HCT116 (cell line): Measurements from ENCODE around the gene PRR15L. TPM values are rescaled to one million over a fixed set of nuclear protein-coding genes. Genes with fewer than 3 reads are reported as not detected.

Source experiments
- ATAC-seq: fragments of 200-7000 bp; cut with Tn5 transposase; 2 replicates; pipeline ENCODE4 v1.9.1; 2020; ENCODE audit warnings: mild to moderate bottlenecking, moderate library complexity
- BruUV-seq: library from RNA; stranded (reverse); fragments of 400-500 nt; replicated peaks from 2 replicates; lab custom pipeline; 2021; lab: Mats Ljungman, UMichigan
- CTCF ChIA-PET: fragments of 300-600 bp; sonication (Branson Sonifier 250); formaldehyde crosslinking; loops from one replicate; lab custom pipeline; 2021; ENCODE audit warnings: antibody characterized with exemption; lab: Charles Lee
- POLR2A ChIA-PET: fragments of 300-600, 350-600 bp; sonication (Branson Sonifier 250); formaldehyde crosslinking; loops from one replicate; lab custom pipeline; 2021; ENCODE audit warnings: antibody characterized with exemption; lab: Charles Lee
- RAD21 ChIA-PET, 2 experiments: fragments of 300-600 bp; sonication (Branson Sonifier 250); formaldehyde crosslinking; loops; one replicate each; lab custom pipeline; 2023; ENCODE audit warnings: low total read pairs in 2 of 2; ENCODE audit not compliant: uncharacterized antibody in 2 of 2, unreplicated experiment in 2 of 2, low non-redundant PET in 1 of 2; lab: Charles Lee
- DNase-seq: peaks from one replicate; pipeline ENCODE4 v3.0.0-alpha.2; 2010; ENCODE audit warnings: low read depth, low spot score
- H2AFZ ChIP-seq: fragments of 200-600 bp; shearing (Covaris generic), sonication (generic); 2 replicates; pipeline ENCODE4 v1.6.1; 2017; ENCODE audit warnings: low read depth, mixed run types, mixed read lengths, antibody characterized with exemption, low read length; ENCODE audit not compliant: poor library complexity, severe bottlenecking
- H3K27ac ChIP-seq: 2 replicates; pipeline ENCODE4 v1.5.1; 2012; ENCODE audit warnings: low read depth, low read length
- H3K27me3 ChIP-seq: fragments of 200-600 bp; sonication (generic); 2 replicates; pipeline ENCODE4 v1.6.1; 2016; ENCODE audit warnings: mixed run types, low read length, mixed read lengths; ENCODE audit not compliant: insufficient read depth
- H3K36me3 ChIP-seq, 2 experiments: fragments of 200-500 bp in 1 of 2; fragments of 200-600 bp in 1 of 2; sonication (Bioruptor generic) in 1 of 2; sonication (generic) in 1 of 2; 2 replicates each; pipeline versions ENCODE4 v1.5.1 to v1.6.1; 2014 to 2016; ENCODE audit warnings: low read length in 2 of 2, inconsistent platforms in 1 of 2, mixed read lengths in 1 of 2, mixed run types in 1 of 2; ENCODE audit not compliant: insufficient read depth in 2 of 2, control insufficient read depth in 1 of 2
- H3K4me1 ChIP-seq, 2 experiments: fragments of 200-600 bp in 1 of 2; sonication (generic) in 1 of 2; 2 replicates each; pipeline versions ENCODE4 v1.5.1 to v1.6.1; 2012 to 2017; ENCODE audit warnings: low read length in 2 of 2, inconsistent platforms in 1 of 2, mild to moderate bottlenecking in 1 of 2, mixed read lengths in 1 of 2, mixed run types in 1 of 2, moderate library complexity in 1 of 2; ENCODE audit not compliant: insufficient read depth in 2 of 2, control insufficient read depth in 1 of 2
- H3K4me2 ChIP-seq: fragments of 200-600 bp; sonication (generic); 2 replicates; pipeline ENCODE4 v1.6.1; 2017; ENCODE audit warnings: mixed run types, low read length, mixed read lengths
- H3K4me3 ChIP-seq, 2 experiments: fragments of 200-600 bp in 1 of 2; sonication (generic) in 1 of 2; replicated peaks in 1 of 2; 2 replicates each; pipeline ENCODE4 v1.5.1; 2011 to 2016; ENCODE audit warnings: low read length in 2 of 2, control low read depth in 1 of 2, low read depth in 1 of 2, mild to moderate bottlenecking in 1 of 2, mixed read lengths in 1 of 2, mixed run types in 1 of 2
- H3K79me2 ChIP-seq: fragments of 200-600 bp; sonication (generic); 2 replicates; pipeline ENCODE4 v1.6.1; 2017; ENCODE audit warnings: mild to moderate bottlenecking, mixed run types, low read length, moderate library complexity, mixed read lengths; ENCODE audit not compliant: insufficient read depth
- H3K9ac ChIP-seq: fragments of 200-600 bp; sonication (generic); 2 replicates; pipeline ENCODE4 v1.6.1; 2016; ENCODE audit warnings: low read length, mixed read lengths
- H3K9me2 ChIP-seq: fragments of 200-600 bp; sonication (generic), shearing (Covaris generic); 2 replicates; pipeline ENCODE4 v1.6.1; 2017; ENCODE audit warnings: mixed run types, mild to moderate bottlenecking, moderate library complexity; ENCODE audit not compliant: insufficient read depth
- H3K9me3 ChIP-seq, 2 experiments: fragments of 200-500 bp in 1 of 2; fragments of 200-600 bp in 1 of 2; sonication (Bioruptor generic) in 1 of 2; sonication (generic) in 1 of 2; 2 replicates each; pipeline ENCODE4 v1.6.1; 2014 to 2017; ENCODE audit warnings: low read length in 2 of 2, mixed read lengths in 2 of 2, inconsistent platforms in 1 of 2, low read depth in 1 of 2, mild to moderate bottlenecking in 1 of 2, mixed run types in 1 of 2, moderate library complexity in 1 of 2; ENCODE audit not compliant: control insufficient read depth in 1 of 2, insufficient read depth in 1 of 2
- H4K20me1 ChIP-seq: fragments of 200-600 bp; sonication (generic), shearing (Covaris generic); 2 replicates; pipeline ENCODE4 v1.6.1; 2017; ENCODE audit warnings: mixed run types, mild to moderate bottlenecking, moderate library complexity; ENCODE audit not compliant: insufficient read depth
- CBX3 ChIP-seq: IDR thresholded peaks from 2 replicates; pipeline ENCODE4 v1.6.1; 2012; ENCODE audit warnings: low read depth
- EGR1 ChIP-seq: IDR thresholded peaks from 2 replicates; pipeline ENCODE4 v1.6.1; 2012; ENCODE audit warnings: low read depth
- ELF1 ChIP-seq: IDR thresholded peaks from 2 replicates; pipeline ENCODE4 v1.6.1; 2012; ENCODE audit warnings: low read depth, borderline replicate concordance
- EZH2phosphoT487 ChIP-seq: fragments of 200-600 bp; IDR thresholded peaks from 2 replicates; pipeline ENCODE4 v1.6.1; 2018; ENCODE audit warnings: antibody characterized with exemption, borderline replicate concordance
- RAD21 ChIP-seq: IDR thresholded peaks from 2 replicates; pipeline ENCODE4 v1.6.1; 2012; ENCODE audit warnings: low read depth, mild to moderate bottlenecking
- SIN3A ChIP-seq: IDR thresholded peaks from 2 replicates; pipeline ENCODE4 v1.6.1; 2012; ENCODE audit warnings: low read depth
- SP1 ChIP-seq: IDR thresholded peaks from 2 replicates; pipeline ENCODE4 v1.6.1; 2012; ENCODE audit warnings: low read depth
- ZNF274 ChIP-seq: fragments of 200-500 bp; sonication (Bioruptor generic); IDR thresholded peaks from 2 replicates; pipeline ENCODE4 v1.6.1; 2014; ENCODE audit warnings: mild to moderate bottlenecking, low read depth, low read length, inconsistent platforms
- intact Hi-C: fragments of 100-400 bp; cut with micrococcal nuclease; formaldehyde crosslinking; loops from 2 replicates; pipeline ENCODE4 v1.10.0; 2022
- total RNA-seq: library from RNA; stranded (reverse); gene quantifications from one replicate; pipeline ENCODE4 v1.2.1, GENCODE V29; 2021; ENCODE audit not compliant: unreplicated experiment
- TF ChIP-seq, protein P1 (sequence below), 3 experiments: fragments of 200-600 bp in 1 of 3; sonication (generic) in 1 of 3; IDR thresholded peaks in 2 of 3; conservative IDR thresholded peaks in 1 of 3; 2 replicates each; pipeline ENCODE4 v1.5.1; 2012 to 2017; ENCODE audit warnings: low read depth in 2 of 3, low read length in 2 of 3, antibody characterized with exemption in 1 of 3, borderline replicate concordance in 1 of 3, control low read depth in 1 of 3, mild to moderate bottlenecking in 1 of 3, mixed read lengths in 1 of 3, mixed run types in 1 of 3, moderate library complexity in 1 of 3; ENCODE audit not compliant: insufficient read depth in 1 of 3

PRR15L gene
- total RNA-seq, 1 experiment from 2014 or later: 0.34 TPM

DNA sequence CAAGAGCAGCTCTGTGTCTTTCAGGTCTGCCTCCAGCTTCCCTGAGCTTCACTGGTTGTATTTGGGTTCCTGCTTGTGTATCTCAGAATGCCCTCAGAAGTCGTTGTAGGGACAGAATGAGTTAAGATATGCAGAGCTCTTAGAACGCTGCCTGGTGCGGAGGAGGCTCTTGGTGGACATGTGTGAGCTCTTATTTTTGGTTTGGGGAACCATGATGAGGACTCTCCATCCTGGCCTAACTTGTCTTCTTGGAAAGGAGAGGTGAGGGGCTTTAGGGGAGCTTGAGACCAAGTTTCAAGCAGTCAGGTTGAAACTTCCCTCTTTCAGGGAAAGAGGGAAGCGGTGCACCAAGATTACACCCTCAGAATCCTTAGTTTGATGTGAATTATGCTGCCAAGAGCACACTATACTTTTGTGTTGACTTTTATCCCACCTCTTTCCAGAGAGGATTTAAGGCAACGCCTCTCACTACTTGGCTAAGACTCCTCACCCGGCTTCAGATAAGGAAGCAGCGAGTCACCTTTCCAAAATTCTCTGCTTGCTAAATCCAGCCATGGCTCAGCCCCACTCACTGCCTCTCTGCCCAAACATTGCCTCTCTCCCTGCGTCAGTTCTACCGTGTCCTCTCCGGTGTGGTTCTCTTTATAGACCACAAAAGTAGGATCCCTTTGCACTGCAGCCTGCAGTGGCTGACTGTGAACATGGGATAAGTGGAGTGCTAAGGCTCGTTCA lies 26.0 kb upstream of the PRR15L start:
- RAD21 ChIA-PET: no interaction called here
- Histone ChIP-seq H3K27ac (no peak overlapping the region), H3K4me2 (no peak overlapping the region), H3K79me2 (no peaks in the 10 kb centered on the region), H4K20me1 (no peaks in the 10 kb centered on the region), H3K9me2 (no peaks in the 10 kb centered on the region), H3K4me1 (no peaks in the 10 kb centered on the region), H3K27me3 (no peaks in the 10 kb centered on the region), H3K9me3 (no peaks in the 10 kb centered on the region), H3K4me3 (no peak overlapping the region), H2AFZ (no peak overlapping the region), H3K9ac (no peak overlapping the region), H3K36me3 (peaks cover 38 to 39% of the 10 kb centered on the region in 2 experiments)
- TF ChIP-seq ELF1: no peak
- TF ChIP-seq SIN3A: no peak
- POLR2A ChIA-PET: interaction anchor here (1.4 kb wide), 1 partner anchor 13 kb away, joined by 4 read pairs; no protein-coding TSS in a partner anchor
- CTCF ChIA-PET: no interaction called here
- ATAC-seq: no peak
- intact Hi-C loops: no loop called here
- no peak for DNase-seq
- BruUV-seq: no TSS peak

DNA sequence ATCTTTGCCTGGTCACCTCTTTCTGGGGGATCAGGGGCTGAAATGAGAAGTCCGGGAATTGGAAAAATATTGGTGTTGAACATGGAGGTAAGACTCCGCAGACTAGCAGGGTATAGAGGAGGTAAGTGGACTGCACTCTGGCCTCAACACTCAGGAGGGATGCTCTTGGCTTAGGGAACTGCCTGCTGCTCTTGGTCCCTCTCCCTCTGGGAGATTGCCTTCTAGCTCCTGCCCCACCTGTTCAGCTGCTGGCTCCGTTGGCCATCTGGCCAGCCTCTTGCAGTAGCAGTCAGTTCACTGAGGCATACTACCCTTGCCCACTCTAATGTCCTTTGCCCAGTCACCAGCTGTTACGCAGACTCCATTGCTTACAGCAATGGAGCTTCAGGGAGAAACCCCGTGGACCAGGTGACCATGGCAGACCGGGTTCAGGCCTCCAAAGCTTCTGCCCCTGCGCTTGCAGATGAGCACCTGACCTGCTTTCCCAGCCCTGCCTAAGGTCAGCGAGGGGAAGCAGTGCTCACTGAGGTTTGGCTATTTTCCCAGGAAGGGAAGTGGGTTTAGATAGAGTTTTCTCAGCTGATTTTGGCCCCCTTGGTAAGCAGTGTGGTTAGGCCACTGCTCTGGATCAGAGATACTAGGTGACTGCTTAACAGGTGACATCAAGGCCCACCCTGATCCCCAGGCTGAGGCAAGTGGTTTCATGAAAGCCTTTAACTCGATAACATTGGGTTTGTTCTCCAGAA lies 25.1 kb upstream of the PRR15L start:
- Histone ChIP-seq H3K9me3 (no peaks in the 10 kb centered on the region), H3K27me3 (no peaks in the 10 kb centered on the region), H3K9me2 (no peaks in the 10 kb centered on the region), H3K4me1 (no peaks in the 10 kb centered on the region), H3K4me2 (no peak overlapping the region), H2AFZ (no peak overlapping the region), H4K20me1 (no peaks in the 10 kb centered on the region), H3K27ac (no peak overlapping the region), H3K36me3 (peaks cover 40 to 44% of the 10 kb centered on the region in 2 experiments), H3K9ac (no peak overlapping the region), H3K79me2 (no peaks in the 10 kb centered on the region), H3K4me3 (no peak overlapping the region)
- ChIA-PET POLR2A (interaction anchor here (1.4 kb wide), 1 partner anchor 13 kb away, joined by 4 read pairs; no protein-coding TSS in a partner anchor), CTCF (interaction anchor here (5.5 kb wide), 1 partner anchor 36 kb away, joined by 46 read pairs; no protein-coding TSS in a partner anchor), RAD21 (no interaction called here)
- intact Hi-C loops: no loop called here
- ATAC-seq: no peak
- TF ChIP-seq SIN3A (no peak), SP1 (no peak), CBX3 (no peak), EZH2phosphoT487 (no peak), RAD21 (no peak), EGR1 (no peak), ZNF274 (no peak)
- TF ChIP-seq, protein P1, sequence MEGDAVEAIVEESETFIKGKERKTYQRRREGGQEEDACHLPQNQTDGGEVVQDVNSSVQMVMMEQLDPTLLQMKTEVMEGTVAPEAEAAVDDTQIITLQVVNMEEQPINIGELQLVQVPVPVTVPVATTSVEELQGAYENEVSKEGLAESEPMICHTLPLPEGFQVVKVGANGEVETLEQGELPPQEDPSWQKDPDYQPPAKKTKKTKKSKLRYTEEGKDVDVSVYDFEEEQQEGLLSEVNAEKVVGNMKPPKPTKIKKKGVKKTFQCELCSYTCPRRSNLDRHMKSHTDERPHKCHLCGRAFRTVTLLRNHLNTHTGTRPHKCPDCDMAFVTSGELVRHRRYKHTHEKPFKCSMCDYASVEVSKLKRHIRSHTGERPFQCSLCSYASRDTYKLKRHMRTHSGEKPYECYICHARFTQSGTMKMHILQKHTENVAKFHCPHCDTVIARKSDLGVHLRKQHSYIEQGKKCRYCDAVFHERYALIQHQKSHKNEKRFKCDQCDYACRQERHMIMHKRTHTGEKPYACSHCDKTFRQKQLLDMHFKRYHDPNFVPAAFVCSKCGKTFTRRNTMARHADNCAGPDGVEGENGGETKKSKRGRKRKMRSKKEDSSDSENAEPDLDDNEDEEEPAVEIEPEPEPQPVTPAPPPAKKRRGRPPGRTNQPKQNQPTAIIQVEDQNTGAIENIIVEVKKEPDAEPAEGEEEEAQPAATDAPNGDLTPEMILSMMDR (IDR thresholded peaks at IDR 0.05 in 2 of 3, conservative IDR thresholded peaks at IDR 0.05 in 1 of 3; ENCODE audit: borderline replicate concordance in 1 of 3, insufficient read depth in 1 of 3, low read depth in 2 of 3, low read length in 2 of 3): no peak
- BruUV-seq: no TSS peak
- no peak for DNase-seq
